CD14-positive monocyte (primary cell): Measurements from ENCODE around the gene THRB. TPM values are rescaled to one million over a fixed set of nuclear protein-coding genes. Genes with fewer than 3 reads are reported as not detected.

ENCODE experiments used
- DNase-seq, 3 donors: peaks; one replicate each; pipeline ENCODE4 v3.0.0-alpha.2; 2011 to 2022
- H2AFZ ChIP-seq: 2 replicates; pipeline ENCODE4 v1.6.0; 2012; ENCODE audit warnings: mild to moderate bottlenecking, low read depth, low read length, inconsistent platforms; ENCODE audit not compliant: insufficient read depth, poor library complexity, severe bottlenecking
- H3K27ac ChIP-seq, 2 donors: 1 replicate in 1 of 2; 2 replicates in 1 of 2; pipeline ENCODE4 v1.5.1; 2012 to 2013; ENCODE audit warnings: low read length in 2 of 2, control low read depth in 1 of 2, inconsistent platforms in 1 of 2, low read depth in 1 of 2, mild to moderate bottlenecking in 1 of 2
- H3K27me3 ChIP-seq, 2 donors: one replicate each; pipeline versions ENCODE4 v1.6.0 to v1.6.1; 2011 to 2013; ENCODE audit warnings: low read length in 2 of 2; ENCODE audit not compliant: control insufficient read depth in 2 of 2, insufficient read depth in 2 of 2
- H3K36me3 ChIP-seq, 2 donors: replicated peaks in 1 of 2; 1 replicate in 1 of 2; 2 replicates in 1 of 2; pipeline versions ENCODE4 v1.5.1 to v1.6.1; 2012 to 2013; ENCODE audit warnings: low read length in 2 of 2, control low read depth in 1 of 2, inconsistent platforms in 1 of 2, mild to moderate bottlenecking in 1 of 2; ENCODE audit not compliant: insufficient read depth in 2 of 2, control insufficient read depth in 1 of 2
- H3K4me1 ChIP-seq, 2 donors: 1 replicate in 1 of 2; 2 replicates in 1 of 2; pipeline versions ENCODE4 v1.5.1 to v1.6.1; 2012 to 2013; ENCODE audit warnings: low read length in 2 of 2, control low read depth in 1 of 2, inconsistent platforms in 1 of 2, mild to moderate bottlenecking in 1 of 2, moderate library complexity in 1 of 2; ENCODE audit not compliant: insufficient read depth in 2 of 2, control insufficient read depth in 1 of 2
- H3K4me2 ChIP-seq: replicated peaks from 2 replicates; pipeline ENCODE3; 2012; ENCODE audit warnings: low read length, moderate library complexity, mild to moderate bottlenecking; ENCODE audit not compliant: poor library complexity, severe bottlenecking; ENCODE audit errors: extremely low read depth
- H3K4me3 ChIP-seq, 3 experiments: fragments of 200-600 bp in 1 of 3; sonication (generic) in 1 of 3; replicated peaks in 1 of 3; 1 replicate in 2 of 3; 2 replicates in 1 of 3; pipeline ENCODE4 v1.5.1; 2011 to 2013; ENCODE audit warnings: low read length in 3 of 3, mild to moderate bottlenecking in 3 of 3, control low read depth in 2 of 3, low read depth in 2 of 3, inconsistent platforms in 1 of 3, moderate library complexity in 1 of 3
- H3K79me2 ChIP-seq: 2 replicates; pipeline ENCODE4 v1.6.0; 2012; ENCODE audit warnings: mild to moderate bottlenecking, control low read depth, inconsistent platforms, low read length, moderate library complexity; ENCODE audit not compliant: insufficient read depth
- H3K9ac ChIP-seq: 2 replicates; pipeline ENCODE4 v1.6.0; 2017; ENCODE audit warnings: low read length, mild to moderate bottlenecking; ENCODE audit not compliant: insufficient read depth, poor library complexity, severe bottlenecking
- H3K9me3 ChIP-seq, 2 donors: replicated peaks in 1 of 2; 1 replicate in 1 of 2; 2 replicates in 1 of 2; pipeline versions ENCODE4 v1.5.1 to v1.6.1; 2012 to 2013; ENCODE audit warnings: low read length in 2 of 2, control low read depth in 1 of 2; ENCODE audit not compliant: control insufficient read depth in 1 of 2, insufficient read depth in 1 of 2
- H4K20me1 ChIP-seq: 2 replicates; pipeline ENCODE4 v1.6.0; 2012; ENCODE audit warnings: mild to moderate bottlenecking, low read length, control low read depth, moderate library complexity; ENCODE audit not compliant: insufficient read depth
- H3K27ac Mint-ChIP-seq, 7 donors: one replicate each; pipeline ENCODE4 v1.8.0; 2020; ENCODE audit warnings: mild to moderate bottlenecking in 7 of 7, mixed read lengths in 7 of 7, moderate library complexity in 6 of 7, inconsistent platforms in 2 of 7
- H3K27me3 Mint-ChIP-seq, 3 donors: one replicate each; pipeline ENCODE4 v1.8.0; 2021 to 2022; ENCODE audit warnings: low read depth in 3 of 3, mild to moderate bottlenecking in 3 of 3, mixed read lengths in 3 of 3, moderate library complexity in 3 of 3, inconsistent platforms in 1 of 3
- H3K36me3 Mint-ChIP-seq, 2 donors: one replicate each; pipeline ENCODE4 v1.8.0; 2020; ENCODE audit warnings: mixed read lengths in 2 of 2, inconsistent platforms in 1 of 2, mild to moderate bottlenecking in 1 of 2
- H3K4me1 Mint-ChIP-seq: one replicate; pipeline ENCODE4 v1.8.0; 2020; ENCODE audit warnings: mild to moderate bottlenecking, mixed read lengths
- H3K4me3 Mint-ChIP-seq, 2 donors: one replicate each; pipeline ENCODE4 v1.8.0; 2020; ENCODE audit warnings: mild to moderate bottlenecking in 2 of 2, mixed read lengths in 2 of 2, moderate library complexity in 1 of 2
- H3K9me3 Mint-ChIP-seq, 7 donors: one replicate each; pipeline ENCODE4 v1.8.0; 2020 to 2022; ENCODE audit warnings: mixed read lengths in 7 of 7, mild to moderate bottlenecking in 6 of 7, moderate library complexity in 6 of 7, inconsistent platforms in 2 of 7
- CTCF ChIP-seq: fragments of 200-600 bp; IDR thresholded peaks from one replicate; pipeline ENCODE4 v1.8.0; 2022; ENCODE audit warnings: antibody characterized with exemption, mild to moderate bottlenecking
- WGBS: methylation state at CpG from one replicate; pipeline ENCODE4 v1.1.5; 2013; ENCODE audit warnings: missing lambda C conversion rate; ENCODE audit not compliant: insufficient coverage; 5-methylcytosine and 5-hydroxymethylcytosine counted together
- intact Hi-C, 2 donors: fragments of 100-400 bp; cut with micrococcal nuclease; formaldehyde crosslinking; loops; one replicate each; pipeline versions ENCODE4 v1.15.0 to v1.15.1; 2023
- polyA plus RNA-seq, 3 donors: library from polyadenylated mRNA; depleted of rRNA in 1 of 3; unstranded in 2 of 3; stranded (reverse) in 1 of 3; fragments of 300-500 nt in 2 of 3; fragments of >200 nt in 1 of 3; fragmentation: Illumina TruSeq in 2 of 3; gene quantifications; 1 replicate in 2 of 3; 2 replicates in 1 of 3; pipeline ENCODE4 v1.2.3, GENCODE V29; 2012 to 2021

The THRB gene
- polyA plus RNA-seq, 3 donors: 0.05 TPM; not detected in 2

GRCh38 chr3:24072193-24072592, 422.5 kb downstream of the THRB start:
- no peak for TF ChIP-seq CTCF
- no peak overlapping the region for H3K4me3 Mint-ChIP-seq
- H3K36me3 ChIP-seq: no peaks in the 10 kb centered on the region
- H3K27ac ChIP-seq: no peak overlapping the region
- H3K27me3 ChIP-seq: no peaks in the 10 kb centered on the region
- H3K4me1 Mint-ChIP-seq: no peaks in the 10 kb centered on the region
- H3K27me3 Mint-ChIP-seq: no peaks in the 10 kb centered on the region
- no peaks in the 10 kb centered on the region for H3K4me1 ChIP-seq
- H4K20me1 ChIP-seq: no peaks in the 10 kb centered on the region
- H3K36me3 Mint-ChIP-seq: no peaks in the 10 kb centered on the region
- no peak overlapping the region for H3K4me3 ChIP-seq
- no peaks in the 10 kb centered on the region for H3K79me2 ChIP-seq
- no peaks in the 10 kb centered on the region for H3K9me3 ChIP-seq
- intact Hi-C loops: no loop called here
- H3K9me3 Mint-ChIP-seq: peaks cover 0 to 8% (median 2%) of the 10 kb centered on the region in 7 donors
- no peak overlapping the region for H3K4me2 ChIP-seq
- DNase-seq: no peak
- no peak overlapping the region for H2AFZ ChIP-seq
- H3K27ac Mint-ChIP-seq: no peak overlapping the region
- 73% methylated on average over 3 of the region's 4 CpGs for WGBS
- H3K9ac ChIP-seq: no peak overlapping the region

GRCh38 chr3:24069045-24069444, 425.6 kb downstream of the THRB start:
- DNase-seq: no peak
- 88% methylated on average over 1 of the region's 2 CpGs for WGBS
- no peaks in the 10 kb centered on the region for H3K4me1 Mint-ChIP-seq

More at GRCh38 chr3:24069045-24069444, 425.6 kb downstream of the THRB start:
- Histone ChIP-seq H3K27ac (no peak overlapping the region), H3K4me2 (no peak overlapping the region), H3K9ac (no peak overlapping the region), H3K36me3 (no peaks in the 10 kb centered on the region), H4K20me1 (no peaks in the 10 kb centered on the region), H3K27me3 (no peaks in the 10 kb centered on the region), H3K79me2 (no peaks in the 10 kb centered on the region), H3K4me1 (no peaks in the 10 kb centered on the region), H2AFZ (no peak overlapping the region), H3K4me3 (no peak overlapping the region), H3K9me3 (no peaks in the 10 kb centered on the region)
- Mint-ChIP-seq H3K4me3 (no peak overlapping the region), H3K27me3 (peaks cover 0 to 3% (median 0%) of the 10 kb centered on the region in 3 donors), H3K9me3 (peaks cover 0 to 3% (median 0%) of the 10 kb centered on the region in 7 donors), H3K36me3 (no peaks in the 10 kb centered on the region), H3K27ac (no peak overlapping the region)
- intact Hi-C loops: no loop called here
- TF ChIP-seq CTCF: no peak
